GM12873 (cell line): Measurements from ENCODE around the gene SLC46A2.

Experiments
- CTCF ChIP-seq: IDR thresholded peaks from 2 replicates; pipeline ENCODE4 v1.5.1; 2012; ENCODE audit warnings: low read depth, mild to moderate bottlenecking, moderate library complexity, low read length, control low read depth; ENCODE audit not compliant: insufficient read depth; ENCODE audit errors: missing control alignments

SLC46A2 gene

DNA sequence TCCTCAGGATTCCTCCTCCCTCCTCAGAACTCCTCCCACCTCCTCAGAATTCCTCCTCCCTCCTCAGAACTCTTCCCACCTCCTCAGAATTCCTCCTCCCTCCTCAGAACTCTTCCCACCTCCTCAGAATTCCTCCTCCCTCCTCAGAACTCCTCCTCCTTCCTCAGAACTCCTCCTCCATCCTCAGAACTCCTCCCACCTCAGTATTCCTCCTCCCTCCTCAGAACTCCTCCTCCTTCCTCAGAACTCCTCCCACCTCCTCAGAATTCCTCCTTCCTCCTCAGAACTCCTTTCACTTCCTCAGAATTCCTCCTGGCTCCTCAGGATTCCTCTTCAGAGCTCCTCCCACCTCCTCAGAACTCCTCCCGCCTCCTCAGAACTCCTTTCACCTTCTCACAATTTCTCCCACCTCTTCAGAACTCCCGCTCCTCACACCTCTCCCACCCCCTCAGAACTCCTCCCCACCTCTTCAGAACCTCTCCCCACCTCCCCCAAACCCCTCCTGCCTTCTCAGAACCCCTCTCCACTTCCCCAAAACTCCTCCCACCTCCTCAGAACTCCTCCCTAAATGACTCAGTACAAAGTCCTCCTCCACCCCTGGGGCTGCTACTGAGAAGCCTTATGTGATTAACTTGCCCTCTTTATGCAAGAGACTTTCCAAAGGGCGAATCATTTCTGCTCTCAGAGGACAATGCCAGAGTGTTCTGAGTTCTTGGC, 23.2 kb downstream of the SLC46A2 start:
- no peak for TF ChIP-seq CTCF

GRCh38 chr9:112866662-112867274, 23.9 kb downstream of the SLC46A2 start:
- no peak for TF ChIP-seq CTCF

- no peak for TF ChIP-seq CTCF
Measured at GRCh38 chr9:112864982-112865381, 25.7 kb downstream of the SLC46A2 start.

GRCh38 chr9:112864403-112864802, 26.3 kb downstream of the SLC46A2 start:
- no peak for TF ChIP-seq CTCF

DNA sequence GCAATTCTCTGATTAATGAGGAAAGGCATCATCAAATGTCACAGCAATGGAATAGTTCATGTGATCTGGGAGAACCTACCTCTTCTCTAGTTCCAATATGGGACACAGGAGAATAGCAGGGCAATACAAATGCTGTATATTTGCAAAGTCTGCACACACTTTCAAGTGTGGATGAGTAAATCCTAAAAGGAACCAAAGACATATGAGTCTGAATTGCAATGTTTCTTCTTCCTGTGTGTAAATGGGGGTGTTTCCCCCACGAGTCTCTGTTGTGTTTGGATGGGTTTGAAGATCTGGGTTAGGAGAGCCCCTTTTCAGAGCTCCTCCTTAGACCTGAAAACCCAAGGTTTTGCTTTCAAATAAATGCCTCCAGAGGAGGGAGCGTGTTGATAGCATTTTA, 26.9 kb downstream of the SLC46A2 start:
- no peak for TF ChIP-seq CTCF

- TF ChIP-seq CTCF, result no peak
Measured at GRCh38 chr9:112863214-112863613, 27.5 kb downstream of the SLC46A2 start.

DNA sequence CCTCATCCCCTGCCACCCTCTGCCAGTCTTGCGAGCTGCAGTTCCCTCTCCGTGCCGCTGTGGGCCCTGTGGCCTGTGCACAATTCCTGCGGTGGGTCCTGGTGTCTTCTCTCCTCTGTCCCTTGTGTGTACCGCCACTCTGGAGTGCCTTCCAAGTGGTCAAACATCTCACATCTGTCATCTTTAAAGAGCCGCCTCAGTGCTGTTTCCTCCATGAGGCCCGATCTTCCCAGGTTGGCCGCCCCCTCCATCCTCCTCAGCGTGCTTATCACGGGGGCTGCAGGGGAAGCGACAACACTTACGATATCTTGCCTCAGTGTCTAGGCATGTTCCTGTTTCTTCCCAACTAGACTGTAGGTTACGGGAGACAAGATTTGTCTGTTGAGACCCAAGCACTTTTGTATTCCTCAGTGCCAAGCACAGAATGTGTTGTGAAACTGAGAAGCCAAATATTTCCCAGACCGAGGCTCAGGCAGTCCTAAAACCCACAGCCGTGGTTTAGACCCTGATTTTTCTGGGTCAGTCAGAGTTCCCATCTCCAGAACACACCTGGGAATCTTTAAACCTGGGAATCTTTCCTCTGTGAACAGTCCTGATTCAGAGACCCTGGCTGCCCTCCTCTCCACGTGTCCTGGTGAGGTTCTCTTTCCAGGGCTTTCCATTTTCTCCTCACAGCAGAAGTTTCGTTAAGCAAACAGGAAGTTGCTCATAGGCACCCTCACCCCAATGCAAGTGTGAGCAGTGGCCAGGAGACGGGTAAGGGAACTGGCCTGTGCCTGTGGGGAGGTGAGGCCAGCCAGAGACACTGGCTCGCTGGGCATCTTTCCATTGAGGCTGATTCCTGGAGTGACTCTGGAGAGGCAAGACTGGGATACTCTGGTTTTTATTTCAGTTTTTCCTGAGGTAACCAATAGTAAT, 28.8 kb downstream of the SLC46A2 start:
- no peak for TF ChIP-seq CTCF
